ENCODE data around the gene SLC7A11. TPM values are rescaled to one million over a fixed set of nuclear protein-coding genes. Genes with fewer than 3 reads are reported as not detected.

The SLC7A11 gene
- total RNA-seq, 2 experiments from 2014 or later, result 7.0 to 7.1 TPM

DNA sequence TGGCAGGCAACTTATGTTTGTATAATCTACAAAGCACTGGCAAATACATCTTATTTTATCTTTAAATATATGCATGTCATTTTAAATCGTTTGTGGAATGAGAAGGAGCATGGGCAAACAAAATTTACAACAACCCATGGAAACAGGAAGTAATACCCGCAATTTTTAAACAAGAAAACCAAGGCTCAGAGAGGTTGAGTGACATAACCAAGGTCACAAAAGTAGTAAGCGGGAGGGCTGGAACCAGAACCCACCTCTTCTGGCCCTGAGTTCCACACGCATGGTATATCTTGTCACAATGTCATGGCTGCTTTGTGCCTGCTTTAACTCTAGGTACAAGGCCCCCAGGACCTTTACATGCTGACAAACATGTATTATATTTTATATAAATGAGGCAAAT, 52.9 kb downstream of the SLC7A11 start:
- no peak overlapping the region for H3K27ac Mint-ChIP-seq
- ChIA-PET POLR2A (no interaction called here), CTCF (no interaction called here)
- no peaks in the 10 kb centered on the region for H3K27me3 Mint-ChIP-seq
- peaks cover 3% of the 10 kb centered on the region for H3K36me3 Mint-ChIP-seq (ENCODE audit: low read depth)
- no peak overlapping the region for H3K4me3 Mint-ChIP-seq
- no peaks in the 10 kb centered on the region for H3K4me1 Mint-ChIP-seq
- DNase-seq, result no peak
- H3K9me3 Mint-ChIP-seq, result no peaks in the 10 kb centered on the region

DNA sequence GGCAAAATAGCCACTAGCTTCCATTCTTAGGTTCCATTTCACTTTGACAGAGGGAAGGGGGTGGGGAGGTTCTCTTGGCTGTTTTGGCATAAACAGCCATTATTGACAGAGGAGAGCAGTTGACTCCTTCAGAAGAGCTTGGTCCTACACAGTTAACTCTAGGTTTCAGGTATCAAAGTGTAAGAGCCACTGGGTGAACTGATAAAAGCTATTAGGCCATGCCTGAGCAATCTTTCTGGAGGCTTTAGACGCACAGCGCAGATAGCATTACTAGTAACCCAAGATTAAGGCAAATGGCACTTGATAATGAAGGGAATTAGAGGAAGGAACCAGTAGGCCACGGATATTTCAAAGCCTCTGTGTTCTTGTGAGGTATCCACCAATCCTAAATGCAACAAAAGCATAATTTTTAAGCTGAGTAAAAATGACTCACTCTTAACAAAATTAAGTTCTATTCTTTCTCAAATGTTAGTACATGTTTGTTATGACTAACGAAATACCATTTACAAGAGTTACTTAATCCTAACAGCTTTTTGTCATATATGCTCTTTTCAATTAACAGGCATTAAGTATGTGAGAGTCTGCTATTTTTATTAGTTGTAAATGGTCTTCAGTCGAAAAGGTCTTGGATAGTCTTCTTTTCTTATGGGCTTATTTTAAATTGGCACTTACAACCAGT, 53.6 kb downstream of the SLC7A11 start:
- Mint-ChIP-seq H3K27me3 (no peaks in the 10 kb centered on the region), H3K36me3 (ENCODE audit: low read depth) (peaks cover 3% of the 10 kb centered on the region), H3K4me3 (no peak overlapping the region), H3K27ac (no peak overlapping the region), H3K4me1 (no peaks in the 10 kb centered on the region), H3K9me3 (no peaks in the 10 kb centered on the region)
- POLR2A ChIA-PET, result no interaction called here
- CTCF ChIA-PET, result no interaction called here
- DNase-seq, result no peak

DNA sequence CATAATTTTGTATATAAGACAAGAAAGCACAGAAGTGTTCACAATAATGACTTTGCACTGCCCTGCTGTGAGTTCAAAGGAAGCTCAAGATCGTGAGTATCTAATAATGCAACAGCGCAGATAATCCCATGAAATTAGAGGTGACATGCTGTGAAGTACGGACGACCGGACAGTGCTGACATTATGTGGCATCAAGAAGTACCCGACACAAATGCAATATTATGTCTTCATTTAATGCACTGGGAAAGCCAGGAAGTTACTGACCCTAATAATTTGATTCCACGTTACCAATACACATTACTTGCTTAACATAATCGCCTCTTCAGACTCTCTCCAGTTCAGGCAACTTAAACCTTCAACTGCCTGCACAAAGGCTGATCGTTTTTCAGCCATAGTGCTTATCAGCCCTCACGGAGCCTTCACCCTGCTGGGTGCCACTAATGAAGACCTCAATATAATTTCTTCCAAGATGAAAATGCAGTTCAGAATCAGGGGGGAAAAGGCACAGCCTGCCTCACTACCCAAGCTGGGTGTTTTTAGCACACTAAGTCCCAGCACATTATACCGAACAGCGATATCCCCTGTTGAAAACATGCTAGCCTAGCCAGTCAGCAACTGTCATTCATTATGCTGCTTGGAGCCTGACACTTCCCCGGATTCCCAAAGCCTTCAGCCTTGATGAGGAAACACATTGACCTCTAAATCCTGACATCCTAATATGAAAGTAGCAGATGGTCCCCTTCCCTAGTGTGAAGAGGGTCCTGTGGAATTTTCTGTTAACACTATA, 56.1 kb downstream of the SLC7A11 start:
- no peak overlapping the region for H3K4me3 Mint-ChIP-seq
- DNase-seq, result no peak
- ChIA-PET POLR2A (no interaction called here), CTCF (no interaction called here)
- H3K36me3 Mint-ChIP-seq (ENCODE audit: low read depth), result peaks cover 10% of the 10 kb centered on the region
- H3K9me3 Mint-ChIP-seq, result no peaks in the 10 kb centered on the region
- H3K27ac Mint-ChIP-seq, result no peak overlapping the region
- no peaks in the 10 kb centered on the region for H3K4me1 Mint-ChIP-seq
- H3K27me3 Mint-ChIP-seq, result no peaks in the 10 kb centered on the region

DNA sequence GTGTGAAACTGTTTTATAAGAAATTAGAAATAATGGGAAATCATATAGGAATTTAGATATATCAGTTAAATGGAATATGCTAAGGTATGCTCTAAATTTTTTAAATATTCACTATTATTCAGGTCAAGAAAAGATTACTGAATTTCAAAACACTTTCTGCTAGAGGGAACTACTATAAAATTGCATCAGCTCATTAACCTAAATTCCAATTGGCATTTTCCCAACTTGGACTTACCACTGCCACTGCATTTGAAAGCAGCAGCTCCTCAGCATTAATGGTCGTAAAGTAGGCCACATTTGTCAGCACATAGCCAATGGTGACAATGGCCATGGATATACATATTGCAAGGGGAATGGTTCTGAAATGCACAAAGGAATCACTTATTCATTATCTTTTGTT, 57.3 kb downstream of the SLC7A11 start:
- H3K4me3 Mint-ChIP-seq, result no peak overlapping the region
- POLR2A ChIA-PET, result no interaction called here
- no peaks in the 10 kb centered on the region for H3K9me3 Mint-ChIP-seq
- DNase-seq, result no peak
- H3K27ac Mint-ChIP-seq, result no peak overlapping the region
- H3K27me3 Mint-ChIP-seq, result no peaks in the 10 kb centered on the region
- peaks cover 13% of the 10 kb centered on the region for H3K36me3 Mint-ChIP-seq (ENCODE audit: low read depth)
- no peaks in the 10 kb centered on the region for H3K4me1 Mint-ChIP-seq
- CTCF ChIA-PET, result no interaction called here

DNA sequence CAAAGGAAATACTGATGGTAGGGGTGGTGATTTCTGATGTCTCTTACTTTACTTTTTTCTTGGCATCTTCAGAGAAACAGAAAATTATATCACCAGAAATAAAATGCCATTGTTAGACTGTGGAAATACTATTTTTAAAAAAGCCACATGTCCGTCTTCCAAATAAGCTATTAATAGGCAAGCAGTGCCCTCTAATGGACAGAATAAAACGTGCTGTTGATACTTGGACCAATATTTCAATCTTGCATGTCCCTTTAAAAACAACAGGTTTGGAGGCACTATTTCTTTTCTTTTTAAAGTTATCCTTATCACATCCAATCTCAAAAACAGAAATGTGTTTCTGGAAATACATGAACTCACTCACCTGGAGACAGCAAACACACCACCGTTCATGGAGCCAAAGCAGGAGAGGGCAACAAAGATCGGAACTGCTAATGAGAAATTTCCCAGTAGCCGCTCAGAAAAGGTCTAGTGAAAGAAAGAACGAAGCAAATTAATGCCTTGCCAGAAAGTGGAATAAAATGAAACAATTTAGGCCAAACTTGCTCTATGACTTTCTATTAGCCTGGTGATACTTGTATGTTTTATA, 59.2 kb downstream of the SLC7A11 start:
- no peak overlapping the region for H3K4me3 Mint-ChIP-seq
- H3K27ac Mint-ChIP-seq, result no peak overlapping the region
- no peaks in the 10 kb centered on the region for H3K27me3 Mint-ChIP-seq
- H3K4me1 Mint-ChIP-seq, result no peaks in the 10 kb centered on the region
- H3K36me3 Mint-ChIP-seq (ENCODE audit: low read depth), result peaks cover 21% of the 10 kb centered on the region
- no peak for DNase-seq
- no peaks in the 10 kb centered on the region for H3K9me3 Mint-ChIP-seq
- POLR2A ChIA-PET, result no interaction called here
- CTCF ChIA-PET, result interaction anchor here (0.5 to 1.6 kb wide), 2 partner anchors 67 to 93 kb away, joined by 3 read pairs; no protein-coding TSS in a partner anchor

DNA sequence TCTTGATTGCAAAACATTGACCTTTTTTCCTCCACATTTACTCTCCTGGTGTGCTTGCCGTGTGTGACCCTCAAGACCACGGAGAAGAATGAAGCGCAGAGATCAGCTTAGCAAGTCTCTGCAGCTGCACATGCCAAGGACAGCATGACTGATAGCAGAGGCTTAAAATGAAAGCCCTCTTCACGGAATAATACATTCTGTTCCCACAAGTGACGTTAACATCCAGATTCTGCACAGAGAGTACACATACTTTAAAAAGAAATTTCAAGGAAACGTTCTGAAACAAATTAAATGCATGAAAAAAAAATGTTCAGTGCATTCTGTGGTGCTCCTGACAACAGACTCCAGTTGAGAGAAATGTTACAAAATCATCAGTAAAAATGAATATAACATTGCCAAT, 60.9 kb downstream of the SLC7A11 start:
- CTCF ChIA-PET, result no interaction called here
- H3K9me3 Mint-ChIP-seq, result no peaks in the 10 kb centered on the region
- POLR2A ChIA-PET, result no interaction called here
- no peak overlapping the region for H3K27ac Mint-ChIP-seq
- H3K36me3 Mint-ChIP-seq (ENCODE audit: low read depth), result peaks cover 31% of the 10 kb centered on the region
- no peaks in the 10 kb centered on the region for H3K4me1 Mint-ChIP-seq
- DNase-seq, result no peak
- no peaks in the 10 kb centered on the region for H3K27me3 Mint-ChIP-seq
- no peak overlapping the region for H3K4me3 Mint-ChIP-seq

DNA sequence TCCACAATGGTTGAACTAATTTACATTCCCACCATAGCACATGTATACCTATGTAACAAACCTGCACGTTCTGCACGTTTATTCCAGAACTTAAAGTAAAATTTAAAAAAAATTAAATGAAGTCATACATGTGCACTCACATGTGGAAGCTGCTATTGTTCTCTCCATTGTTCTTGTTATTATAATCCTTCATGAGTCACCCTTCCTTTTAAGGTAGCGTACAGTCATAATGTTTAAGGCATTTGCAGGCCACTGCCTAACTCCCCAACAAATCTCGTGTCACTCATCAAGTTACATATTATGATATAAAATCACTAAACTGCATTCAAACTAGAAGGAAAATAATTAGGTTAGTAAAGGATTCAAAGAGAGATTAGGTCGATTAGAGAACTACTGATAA, 63.6 kb downstream of the SLC7A11 start:
- Mint-ChIP-seq H3K27me3 (no peaks in the 10 kb centered on the region), H3K27ac (no peak overlapping the region), H3K36me3 (ENCODE audit: low read depth) (peaks cover 42% of the 10 kb centered on the region), H3K4me3 (no peak overlapping the region), H3K9me3 (no peaks in the 10 kb centered on the region), H3K4me1 (no peaks in the 10 kb centered on the region)
- CTCF ChIA-PET, result no interaction called here
- no peak for DNase-seq
- POLR2A ChIA-PET, result no interaction called here

DNA sequence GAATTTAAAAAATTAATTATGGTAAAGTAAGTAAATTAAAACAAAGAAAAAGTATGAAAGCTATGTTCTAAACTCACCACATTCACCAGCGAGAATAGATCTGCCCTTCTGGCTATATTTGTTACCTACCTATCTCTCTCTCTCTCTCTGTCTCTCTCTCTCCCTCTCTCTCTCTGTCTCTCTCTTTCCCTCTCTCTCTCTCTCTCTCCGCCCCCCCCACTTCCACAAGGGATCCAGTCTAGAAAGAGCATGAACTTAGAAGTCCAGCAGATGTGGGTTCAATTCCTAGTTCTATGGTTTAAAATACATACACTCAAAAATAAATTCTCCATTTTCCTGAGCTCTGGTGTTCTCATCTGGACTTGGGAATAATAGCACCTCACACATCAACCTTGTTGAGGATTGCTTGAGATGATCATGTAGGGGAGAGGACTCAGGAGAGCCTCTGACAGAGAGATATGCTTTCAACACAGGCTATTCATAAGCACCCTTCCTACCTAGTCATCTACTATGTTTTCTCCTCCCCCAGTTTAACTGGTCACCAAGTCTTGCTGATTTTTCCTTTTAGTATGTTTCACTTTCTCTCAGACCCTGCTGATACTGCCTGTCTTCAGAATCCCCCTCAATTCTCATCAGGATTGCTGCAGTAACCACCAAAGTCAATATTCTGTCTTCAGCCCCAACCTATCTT, 64.7 kb downstream of the SLC7A11 start:
- no peak overlapping the region for H3K27ac Mint-ChIP-seq
- no peaks in the 10 kb centered on the region for H3K27me3 Mint-ChIP-seq
- no peak overlapping the region for H3K4me3 Mint-ChIP-seq
- H3K36me3 Mint-ChIP-seq (ENCODE audit: low read depth), result peaks cover 42% of the 10 kb centered on the region
- no peaks in the 10 kb centered on the region for H3K9me3 Mint-ChIP-seq
- no peaks in the 10 kb centered on the region for H3K4me1 Mint-ChIP-seq
- CTCF ChIA-PET, result interaction anchor here (0.7 to 1.3 kb wide), 2 partner anchors 10 to 826 kb away, joined by 3 read pairs; no protein-coding TSS in a partner anchor
- POLR2A ChIA-PET, result no interaction called here
- DNase-seq, result no peak

DNA sequence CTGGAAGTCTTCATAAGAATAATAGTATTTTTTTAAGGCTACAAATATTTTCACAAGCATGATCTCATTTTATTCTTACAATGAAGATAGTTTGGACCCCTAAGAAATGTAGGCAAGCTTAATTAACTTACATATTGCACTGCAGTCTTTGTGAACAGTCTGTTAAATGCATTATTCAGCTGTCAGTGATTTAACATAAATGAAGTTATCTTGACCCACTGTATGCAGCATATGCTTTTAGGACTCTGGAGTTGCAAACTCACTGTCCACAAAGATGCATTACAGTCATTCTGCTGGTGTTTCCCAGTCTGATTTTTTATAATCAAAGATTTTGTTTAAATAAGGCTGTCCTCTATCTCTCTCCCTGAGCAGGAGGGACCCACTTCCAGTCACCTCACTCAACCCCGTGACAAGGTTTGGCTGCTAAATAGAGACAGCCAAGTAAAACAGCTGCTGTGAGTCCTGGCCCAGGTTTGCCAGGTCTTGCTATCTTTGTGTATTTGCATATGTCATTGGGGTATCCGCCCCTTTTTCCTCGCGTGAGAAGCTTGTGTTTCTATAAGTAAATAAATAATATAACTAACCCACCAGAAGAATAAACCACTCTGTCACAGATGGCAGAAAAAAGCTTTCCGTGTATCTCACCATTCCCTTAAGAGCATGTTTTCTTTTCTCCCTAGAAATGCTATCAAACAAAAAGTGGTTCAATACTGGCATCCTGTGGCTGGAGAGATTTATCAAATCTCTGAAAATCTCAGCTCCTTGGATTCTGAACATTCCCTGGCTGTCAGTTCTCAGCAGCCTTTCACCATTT, 67.0 kb downstream of the SLC7A11 start:
- H3K27ac Mint-ChIP-seq, result no peak overlapping the region
- no peak overlapping the region for H3K4me3 Mint-ChIP-seq
- no peaks in the 10 kb centered on the region for H3K9me3 Mint-ChIP-seq
- peaks cover 28% of the 10 kb centered on the region for H3K36me3 Mint-ChIP-seq (ENCODE audit: low read depth)
- no peaks in the 10 kb centered on the region for H3K27me3 Mint-ChIP-seq
- POLR2A ChIA-PET, result no interaction called here
- no peak for DNase-seq
- no peaks in the 10 kb centered on the region for H3K4me1 Mint-ChIP-seq
- CTCF ChIA-PET, result no interaction called here

DNA sequence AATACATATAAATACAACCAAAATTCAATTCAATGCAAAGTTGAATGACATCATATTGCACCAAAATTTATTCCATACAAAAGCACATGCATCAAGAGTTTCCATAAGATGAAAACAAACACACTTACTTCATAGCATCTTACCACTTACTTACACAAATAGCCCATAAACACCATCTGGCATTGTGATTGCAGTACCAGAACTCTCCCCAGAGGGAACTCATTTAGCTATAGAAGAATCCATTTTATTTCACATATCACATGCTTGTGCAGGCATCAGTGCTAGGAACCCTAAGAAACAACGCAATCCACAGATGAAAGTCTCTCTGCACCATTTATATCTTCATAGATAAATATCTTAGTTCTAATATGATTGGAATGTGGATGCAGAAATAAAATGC, 77.9 kb downstream of the SLC7A11 start:
- Mint-ChIP-seq H3K27me3 (no peaks in the 10 kb centered on the region), H3K36me3 (ENCODE audit: low read depth) (no peaks in the 10 kb centered on the region), H3K27ac (no peak overlapping the region), H3K4me3 (no peak overlapping the region), H3K9me3 (no peaks in the 10 kb centered on the region), H3K4me1 (no peaks in the 10 kb centered on the region)
- DNase-seq, result no peak
- POLR2A ChIA-PET, result no interaction called here
- CTCF ChIA-PET, result no interaction called here

DNA sequence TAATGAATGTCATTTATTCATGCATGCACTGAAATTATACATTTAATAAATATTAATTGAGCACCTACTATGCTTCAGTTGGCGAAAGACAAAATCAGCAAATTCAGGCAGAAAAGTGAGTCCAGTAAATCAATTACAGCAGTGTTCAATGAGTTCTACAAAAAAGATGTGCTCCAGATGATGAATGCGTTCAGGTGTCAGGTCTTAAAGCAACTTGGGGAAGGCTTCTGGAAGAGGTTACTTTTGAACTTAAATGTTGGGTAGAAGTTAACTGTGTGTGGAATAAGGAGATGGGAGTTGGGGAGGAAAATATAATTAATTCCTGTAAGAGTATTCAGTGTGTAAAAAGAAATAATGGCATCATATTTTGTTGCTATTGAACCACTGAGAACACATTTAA, 79.0 kb downstream of the SLC7A11 start:
- no peaks in the 10 kb centered on the region for H3K4me1 Mint-ChIP-seq
- no peak overlapping the region for H3K4me3 Mint-ChIP-seq
- no peaks in the 10 kb centered on the region for H3K9me3 Mint-ChIP-seq
- DNase-seq, result no peak
- H3K27ac Mint-ChIP-seq, result no peak overlapping the region
- H3K36me3 Mint-ChIP-seq (ENCODE audit: low read depth), result no peaks in the 10 kb centered on the region
- no peaks in the 10 kb centered on the region for H3K27me3 Mint-ChIP-seq
- ChIA-PET POLR2A (no interaction called here), CTCF (no interaction called here)

DNA sequence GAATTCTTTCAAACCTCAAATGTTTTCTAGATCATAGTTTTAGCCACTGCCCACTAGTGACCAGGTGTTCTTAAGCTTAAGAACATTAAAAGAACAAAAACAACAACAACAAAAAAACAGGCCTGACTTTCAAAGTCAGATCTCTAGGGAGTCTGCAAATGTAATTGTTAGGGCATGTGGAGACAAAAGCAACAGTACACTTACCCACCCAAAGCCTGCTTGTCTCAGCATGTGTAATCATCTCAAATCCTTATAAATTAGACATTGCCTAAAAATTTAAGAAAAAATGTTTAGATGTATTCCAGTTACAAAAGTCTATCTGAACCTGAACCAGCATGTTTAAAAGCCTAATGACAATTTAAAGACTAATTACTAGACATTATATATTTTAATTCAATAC, 79.9 kb downstream of the SLC7A11 start:
- ChIA-PET POLR2A (no interaction called here), CTCF (no interaction called here)
- Mint-ChIP-seq H3K4me3 (no peak overlapping the region), H3K36me3 (ENCODE audit: low read depth) (no peaks in the 10 kb centered on the region), H3K9me3 (no peaks in the 10 kb centered on the region), H3K27me3 (no peaks in the 10 kb centered on the region), H3K4me1 (no peaks in the 10 kb centered on the region), H3K27ac (no peak overlapping the region)
- DNase-seq, result no peak

DNA sequence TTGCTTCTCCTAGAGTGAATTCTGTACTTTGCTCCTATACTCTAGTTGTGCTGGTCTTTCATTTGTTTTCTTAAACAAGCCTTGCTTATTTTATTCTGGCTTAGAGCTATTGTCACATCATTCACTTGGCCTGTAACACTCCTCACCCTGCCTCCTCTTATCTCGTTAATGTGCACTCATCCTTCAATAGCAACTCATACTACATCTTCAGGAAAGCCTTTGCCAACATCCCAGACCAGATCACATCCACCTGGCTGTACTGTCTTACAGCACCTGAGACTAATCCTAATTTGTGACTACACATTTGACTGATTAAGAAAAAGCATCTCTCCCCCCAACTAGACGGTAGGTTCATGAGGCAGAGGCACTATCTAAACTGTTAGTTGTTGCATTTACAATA, 80.8 kb downstream of the SLC7A11 start:
- H3K4me3 Mint-ChIP-seq, result no peak overlapping the region
- POLR2A ChIA-PET, result no interaction called here
- H3K9me3 Mint-ChIP-seq, result no peaks in the 10 kb centered on the region
- no peak overlapping the region for H3K27ac Mint-ChIP-seq
- H3K27me3 Mint-ChIP-seq, result no peaks in the 10 kb centered on the region
- no peak for DNase-seq
- CTCF ChIA-PET, result no interaction called here
- no peaks in the 10 kb centered on the region for H3K36me3 Mint-ChIP-seq (ENCODE audit: low read depth)
- no peaks in the 10 kb centered on the region for H3K4me1 Mint-ChIP-seq
